Left lung (tissue), 10 donors: ENCODE data around the gene SIGLEC14. TPM values are rescaled to one million over a fixed set of nuclear protein-coding genes. Genes with fewer than 3 reads are reported as not detected.
A peak's percentile ranks its signal among the peaks of the same experiment; 100 is the strongest.

Experiments used
- ATAC-seq: fragments of 200-7000 bp; cut with Tn5 transposase; one replicate; pipeline ENCODE4 v1.9.1; 2020; ENCODE audit warnings: moderate library complexity
- DNase-seq, 4 donors: peaks; one replicate each; pipeline ENCODE4 v3.0.0-alpha.2; 2013 to 2020
- H3K27ac ChIP-seq, 2 donors: fragments of 200-600 bp; sonication (generic) in 1 of 2; one replicate each; pipeline versions ENCODE4 v1.5.0 to v1.8.0; 2020 to 2021
- H3K27me3 ChIP-seq, 2 donors: fragments of 200-600 bp; sonication (generic) in 1 of 2; one replicate each; pipeline versions ENCODE4 v1.5.0 to v1.8.0; 2020 to 2021
- H3K36me3 ChIP-seq, 2 donors: fragments of 200-600 bp; sonication (generic) in 1 of 2; one replicate each; pipeline versions ENCODE4 v1.5.0 to v1.8.0; 2020 to 2021
- H3K4me1 ChIP-seq, 2 donors: fragments of 200-600 bp; one replicate each; pipeline ENCODE4 v1.8.0; 2021
- H3K4me3 ChIP-seq, 2 donors: fragments of 200-600 bp; sonication (generic) in 1 of 2; one replicate each; pipeline versions ENCODE4 v1.5.0 to v1.8.0; 2020 to 2021; ENCODE audit warnings: mild to moderate bottlenecking in 1 of 2
- H3K9me3 ChIP-seq, 2 donors: fragments of 200-600 bp; sonication (generic) in 1 of 2; one replicate each; pipeline versions ENCODE4 v1.5.0 to v1.8.0; 2020 to 2021
- intact Hi-C, 2 donors: fragments of 100-400 bp; cut with DNase I; formaldehyde crosslinking; loops; one replicate each; pipeline versions ENCODE4 v1.11.2 to v1.14.2; 2022
- polyA plus RNA-seq, 6 donors: library from polyadenylated mRNA; unstranded; fragments of 120-200 nt; gene quantifications; one replicate each; pipeline ENCODE4 v1.2.1, GENCODE V29; 2013; ENCODE audit not compliant: insufficient read length in 6 of 6
- total RNA-seq, 2 donors: library from RNA; stranded (reverse); fragmentation: NEBNext Ultra II Directional; extraction: Animal tissue kit (Norgen Biotek cat#: 25700); gene quantifications; one replicate each; pipeline ENCODE4 v1.2.1, GENCODE V29; 2021
- TF ChIP-seq, protein P1 (sequence below), 2 donors: fragments of 200-600 bp; sonication (generic) in 1 of 2; IDR thresholded peaks; one replicate each; pipeline versions ENCODE4 v1.5.0 to v1.8.0; 2021; ENCODE audit warnings: antibody characterized with exemption in 2 of 2
- donor health status: DM: no; HTN: yes; CAD: no.
- donor health status: DM: no; HTN: no; CAD: no.

Gene SIGLEC14
- total and polyA plus RNA-seq, 8 donors, result 0.50 to 59.9 (median 2.1) TPM

DNA sequence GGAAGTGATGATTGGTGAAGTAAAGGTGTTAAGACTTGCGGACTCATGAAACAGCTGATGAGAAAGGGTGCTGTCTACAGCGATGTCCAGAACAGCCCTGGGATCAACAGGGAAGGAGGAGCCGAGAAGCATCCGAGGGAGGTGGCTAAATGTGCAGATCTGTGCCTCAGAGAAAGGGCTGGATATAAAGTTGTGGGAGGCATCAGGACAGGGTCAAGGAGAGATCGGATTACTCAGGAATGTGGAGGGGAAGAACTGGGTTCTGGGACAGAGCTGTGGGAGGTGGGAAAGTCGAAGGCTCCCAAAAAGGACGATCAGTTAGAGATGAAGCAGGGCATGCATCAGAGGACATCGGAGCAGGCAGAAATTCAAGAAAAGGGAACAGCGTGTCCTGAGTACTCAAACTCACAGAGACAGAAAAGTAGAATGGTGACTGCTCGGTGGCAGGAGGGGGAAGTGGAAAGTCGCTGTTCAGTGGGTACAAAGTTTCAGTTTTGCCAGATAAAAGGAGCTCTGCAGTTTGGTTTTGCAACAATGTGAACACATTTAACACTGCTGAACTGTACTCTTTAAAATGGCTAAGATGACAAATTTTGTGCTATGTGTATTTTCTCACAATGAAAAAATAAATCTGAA lies 1.9 kb downstream of the SIGLEC14 start:
- Histone ChIP-seq H3K4me1 (peaks cover 0 to 63% of the 10 kb centered on the region in 2 donors), H3K36me3 (peaks cover 0 to 16% of the 10 kb centered on the region in 2 donors), H3K27me3 (peaks cover 0 to 39% of the 10 kb centered on the region in 2 donors), H3K27ac (peak overlapping the region in 1 of 2 donors; percentile 19), H3K9me3 (no peaks in the 10 kb centered on the region), H3K4me3 (peak overlapping the region in 1 of 2 donors; percentile 48)
- TF ChIP-seq, protein P1, sequence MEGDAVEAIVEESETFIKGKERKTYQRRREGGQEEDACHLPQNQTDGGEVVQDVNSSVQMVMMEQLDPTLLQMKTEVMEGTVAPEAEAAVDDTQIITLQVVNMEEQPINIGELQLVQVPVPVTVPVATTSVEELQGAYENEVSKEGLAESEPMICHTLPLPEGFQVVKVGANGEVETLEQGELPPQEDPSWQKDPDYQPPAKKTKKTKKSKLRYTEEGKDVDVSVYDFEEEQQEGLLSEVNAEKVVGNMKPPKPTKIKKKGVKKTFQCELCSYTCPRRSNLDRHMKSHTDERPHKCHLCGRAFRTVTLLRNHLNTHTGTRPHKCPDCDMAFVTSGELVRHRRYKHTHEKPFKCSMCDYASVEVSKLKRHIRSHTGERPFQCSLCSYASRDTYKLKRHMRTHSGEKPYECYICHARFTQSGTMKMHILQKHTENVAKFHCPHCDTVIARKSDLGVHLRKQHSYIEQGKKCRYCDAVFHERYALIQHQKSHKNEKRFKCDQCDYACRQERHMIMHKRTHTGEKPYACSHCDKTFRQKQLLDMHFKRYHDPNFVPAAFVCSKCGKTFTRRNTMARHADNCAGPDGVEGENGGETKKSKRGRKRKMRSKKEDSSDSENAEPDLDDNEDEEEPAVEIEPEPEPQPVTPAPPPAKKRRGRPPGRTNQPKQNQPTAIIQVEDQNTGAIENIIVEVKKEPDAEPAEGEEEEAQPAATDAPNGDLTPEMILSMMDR (IDR thresholded peaks at IDR 0.05), result no peak
- intact Hi-C loops, result no loop called here
- DNase-seq, result no peak
- no peak for ATAC-seq

DNA sequence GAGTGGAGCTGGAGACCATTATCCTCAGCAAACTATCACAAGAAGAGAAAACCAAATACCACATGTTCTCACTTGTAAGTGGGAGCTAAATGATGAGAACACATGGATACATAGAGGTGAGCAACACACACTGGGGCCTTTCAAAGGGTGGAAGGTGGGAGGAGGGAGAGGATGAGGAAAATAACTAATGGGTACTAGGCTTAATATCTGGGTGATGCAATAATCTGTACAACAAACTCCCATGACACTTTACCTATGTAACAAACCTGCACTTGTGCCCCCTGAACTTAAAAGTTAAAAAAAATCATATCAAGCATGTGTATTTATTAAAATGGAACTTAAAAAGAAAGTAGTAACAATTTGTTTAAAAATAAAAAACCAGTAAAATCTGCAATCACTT lies 5.0 kb downstream of the SIGLEC14 start:
- Histone ChIP-seq H3K4me3 (no peak overlapping the region), H3K36me3 (peaks cover 0 to 16% of the 10 kb centered on the region in 2 donors), H3K9me3 (peaks cover 0 to 4% of the 10 kb centered on the region in 2 donors), H3K27me3 (peaks cover 0 to 36% of the 10 kb centered on the region in 2 donors), H3K4me1 (peaks cover 0 to 53% of the 10 kb centered on the region in 2 donors), H3K27ac (no peak overlapping the region)
- DNase-seq (no peak), ATAC-seq (no peak)
- intact Hi-C loops, result no loop called here
- TF ChIP-seq, protein P1 (IDR thresholded peaks at IDR 0.05), result no peak

DNA sequence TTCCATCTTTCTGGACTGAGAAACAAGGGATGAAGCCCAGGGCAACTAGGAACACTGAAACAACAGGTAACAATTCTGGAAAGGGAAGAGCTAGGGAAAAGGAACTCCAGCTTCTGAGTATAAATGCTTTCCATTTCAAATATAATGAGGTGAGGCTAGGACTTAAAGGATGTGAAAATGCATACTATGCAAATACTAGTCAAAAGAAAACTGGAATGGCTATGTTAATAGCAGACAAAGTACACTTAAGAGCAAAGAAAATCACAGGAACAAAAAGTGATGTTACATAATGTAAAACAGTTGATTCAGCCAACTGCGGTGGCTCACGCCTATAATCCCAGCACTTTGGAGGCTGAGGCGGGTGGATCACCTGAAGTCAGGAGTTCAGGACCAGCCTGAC lies 6.2 kb downstream of the SIGLEC14 start:
- peaks cover 0 to 4% of the 10 kb centered on the region in 2 donors for H3K9me3 ChIP-seq
- peaks cover 0 to 59% of the 10 kb centered on the region in 2 donors for H3K4me1 ChIP-seq
- H3K4me3 ChIP-seq, result no peak overlapping the region
- ATAC-seq (no peak), DNase-seq (no peak)
- intact Hi-C loops, result no loop called here
- TF ChIP-seq, protein P1 (IDR thresholded peaks at IDR 0.05), result no peak
- H3K27me3 ChIP-seq, result peaks cover 0 to 36% of the 10 kb centered on the region in 2 donors
- peaks cover 0 to 16% of the 10 kb centered on the region in 2 donors for H3K36me3 ChIP-seq
- H3K27ac ChIP-seq, result no peak overlapping the region

DNA sequence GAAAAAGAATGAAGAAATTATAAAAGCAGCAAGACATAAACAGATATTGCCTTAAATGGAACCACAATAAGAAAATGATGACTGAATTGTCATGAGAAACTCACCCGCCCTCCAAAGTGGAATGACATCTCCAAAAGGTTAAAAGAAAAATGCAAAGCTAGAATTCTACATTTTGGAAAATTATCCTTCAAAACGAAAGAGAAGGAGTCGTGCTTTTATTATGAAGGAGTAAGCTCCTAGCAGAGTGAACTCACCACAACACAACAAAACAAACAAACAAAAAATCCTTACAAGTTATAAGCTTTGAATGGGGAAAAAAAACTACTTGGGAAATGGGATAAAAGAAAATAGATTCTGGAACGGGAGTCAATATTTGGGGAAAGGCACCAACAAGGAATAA lies 6.7 kb downstream of the SIGLEC14 start:
- peaks cover 0 to 62% of the 10 kb centered on the region in 2 donors for H3K4me1 ChIP-seq
- TF ChIP-seq, protein P1 (IDR thresholded peaks at IDR 0.05), result no peak
- intact Hi-C loops, result no loop called here
- no peak overlapping the region for H3K4me3 ChIP-seq
- DNase-seq (no peak), ATAC-seq (no peak)
- H3K27ac ChIP-seq, result no peak overlapping the region
- H3K27me3 ChIP-seq, result peaks cover 0 to 36% of the 10 kb centered on the region in 2 donors
- peaks cover 0 to 4% of the 10 kb centered on the region in 2 donors for H3K9me3 ChIP-seq
- peaks cover 0 to 16% of the 10 kb centered on the region in 2 donors for H3K36me3 ChIP-seq

DNA sequence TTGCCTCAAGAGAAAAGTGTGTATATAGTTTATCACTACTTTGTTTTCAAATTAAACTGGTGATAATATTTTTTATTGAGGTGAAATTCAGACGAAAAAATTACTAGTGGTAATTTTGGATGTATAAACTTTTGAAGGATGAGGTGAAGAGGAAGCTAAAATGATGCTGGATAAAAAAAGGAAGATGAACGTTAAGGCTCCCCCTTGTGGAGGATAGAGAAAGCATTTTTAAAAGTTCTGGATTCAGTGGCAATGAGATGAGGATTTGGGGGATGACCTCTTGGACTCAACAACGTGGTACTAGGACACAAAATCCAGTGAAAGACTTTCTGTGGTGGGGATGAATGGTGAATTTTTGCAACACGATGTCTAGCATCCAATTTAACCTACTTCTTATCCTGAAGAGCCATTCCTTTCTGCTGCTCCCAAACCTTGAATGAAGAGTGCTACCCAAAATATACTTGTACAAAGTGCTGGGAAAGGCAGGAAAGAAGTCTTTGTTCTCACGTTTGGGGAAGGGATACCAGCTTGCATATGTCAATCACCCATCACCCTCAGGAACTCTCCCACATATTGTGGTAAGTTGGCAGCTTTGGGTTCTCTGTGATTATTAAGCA lies 9.2 kb downstream of the SIGLEC14 start:
- peak overlapping the region in 1 of 2 donors; percentile 69 for H3K27ac ChIP-seq
- no peak for ATAC-seq
- H3K4me3 ChIP-seq, result no peak overlapping the region
- H3K36me3 ChIP-seq, result no peaks in the 10 kb centered on the region
- TF ChIP-seq, protein P1 (IDR thresholded peaks at IDR 0.05), result peak; percentile 33 to 53
- intact Hi-C loops, result no loop called here
- H3K4me1 ChIP-seq, result peaks cover 0 to 45% of the 10 kb centered on the region in 2 donors
- peaks cover 0 to 4% of the 10 kb centered on the region in 2 donors for H3K9me3 ChIP-seq
- H3K27me3 ChIP-seq, result peaks cover 0 to 29% of the 10 kb centered on the region in 2 donors
- DNase-seq, result no peak
